ENCODE data around the gene MYBBP1A.

Gene MYBBP1A

GRCh38 chr17:4555873-4556759 lies 932 bp upstream of the MYBBP1A start:
- peak overlapping the region; percentile 87 for H3K4me3 ChIP-seq (ENCODE audit: low read depth, low read length)
- no peak for DNase-seq (ENCODE audit: low read depth)
- TF ChIP-seq CTCF (IDR thresholded peaks at IDR 0.05; ENCODE audit: insufficient read depth, low read depth, low read length, missing control alignments) = no peak

GRCh38 chr17:4554441-4554996 lies 665 bp downstream of the MYBBP1A start:
- no peak for DNase-seq (ENCODE audit: low read depth)
- TF ChIP-seq CTCF (IDR thresholded peaks at IDR 0.05; ENCODE audit: insufficient read depth, low read depth, low read length, missing control alignments) = no peak
- peak overlapping the region; percentile 87 for H3K4me3 ChIP-seq (ENCODE audit: low read depth, low read length)

GRCh38 chr17:4553669-4554068 lies 1.5 kb downstream of the MYBBP1A start:
- TF ChIP-seq CTCF (IDR thresholded peaks at IDR 0.05; ENCODE audit: insufficient read depth, low read depth, low read length, missing control alignments) = no peak
- no peak for DNase-seq (ENCODE audit: low read depth)
- H3K4me3 ChIP-seq (ENCODE audit: low read depth, low read length) = peak overlapping the region; percentile 87

GRCh38 chr17:4551796-4552525 lies 3.2 kb downstream of the MYBBP1A start:
- DNase-seq (ENCODE audit: low read depth) = no peak
- no peak for TF ChIP-seq CTCF (IDR thresholded peaks at IDR 0.05; ENCODE audit: insufficient read depth, low read depth, low read length, missing control alignments)
- no peak overlapping the region for H3K4me3 ChIP-seq (ENCODE audit: low read depth, low read length)

GRCh38 chr17:4551141-4551540 lies 4.0 kb downstream of the MYBBP1A start:
- H3K4me3 ChIP-seq (ENCODE audit: low read depth, low read length) = no peak overlapping the region
- DNase-seq (ENCODE audit: low read depth) = no peak
- no peak for TF ChIP-seq CTCF (IDR thresholded peaks at IDR 0.05; ENCODE audit: insufficient read depth, low read depth, low read length, missing control alignments)

GRCh38 chr17:4550534-4551039 lies 4.6 kb downstream of the MYBBP1A start:
- DNase-seq (ENCODE audit: low read depth) = no peak
- H3K4me3 ChIP-seq (ENCODE audit: low read depth, low read length) = no peak overlapping the region
- TF ChIP-seq CTCF (IDR thresholded peaks at IDR 0.05; ENCODE audit: insufficient read depth, low read depth, low read length, missing control alignments) = no peak

Measured in GM12865 (cell line).